ENCODE measurements around the gene TRIM2.

TRIM2 gene

GRCh38 chr4:153385784-153386183 lies 181.5 kb downstream of the TRIM2 start:
- no peak for DNase-seq

- DNase-seq: no peak
Observed at GRCh38 chr4:153387981-153388380, 183.7 kb downstream of the TRIM2 start.
